Measurements from ENCODE around the gene C14orf132.
"Not testable (repeated sequence)": the region's sequence is repeated elsewhere in the genome, so short reads cannot be mapped to it uniquely, and the experiment has no call there.

Gene C14orf132

GRCh38 chr14:96072076-96072475, 32.9 kb downstream of the C14orf132 start:
- TF ChIP-seq CTCF (IDR thresholded peaks at IDR 0.05; ENCODE audit: low read depth, low read length): no peak
- DNase-seq (ENCODE audit: extremely low read depth, low read depth): no peak

- no peak for TF ChIP-seq CTCF (IDR thresholded peaks at IDR 0.05; ENCODE audit: low read depth, low read length)
- DNase-seq (ENCODE audit: extremely low read depth, low read depth): no peak
These were observed 33.6 kb downstream of the C14orf132 start for GRCh38 chr14:96072746-96073145.

- DNase-seq (ENCODE audit: extremely low read depth, low read depth): not testable (repeated sequence)
These were observed 34.3 kb downstream of the C14orf132 start for GRCh38 chr14:96073260-96074039.

GRCh38 chr14:96077983-96078624, 38.9 kb downstream of the C14orf132 start:
- no peak for TF ChIP-seq CTCF (IDR thresholded peaks at IDR 0.05; ENCODE audit: low read depth, low read length)
- DNase-seq (ENCODE audit: extremely low read depth, low read depth): no peak

- no peak for DNase-seq (ENCODE audit: extremely low read depth, low read depth)
- no peak for TF ChIP-seq CTCF (IDR thresholded peaks at IDR 0.05; ENCODE audit: low read depth, low read length)
These were observed 39.5 kb downstream of the C14orf132 start for GRCh38 chr14:96078625-96079016.

GRCh38 chr14:96079066-96079465, 39.9 kb downstream of the C14orf132 start:
- no peak for TF ChIP-seq CTCF (IDR thresholded peaks at IDR 0.05; ENCODE audit: low read depth, low read length)
- no peak for DNase-seq (ENCODE audit: extremely low read depth, low read depth)

- no peak for TF ChIP-seq CTCF (IDR thresholded peaks at IDR 0.05; ENCODE audit: low read depth, low read length)
- no peak for DNase-seq (ENCODE audit: extremely low read depth, low read depth)
These were observed 41.4 kb downstream of the C14orf132 start for GRCh38 chr14:96080571-96080970.
